Dedifferentiated amniotic fluid mesenchymal stem cell (primary cell): ENCODE measurements around the gene DHTKD1.
"Not testable (repeated sequence)": the region's sequence is repeated elsewhere in the genome, so short reads cannot be mapped to it uniquely, and the experiment has no call there.

ENCODE experiments used
- DNase-seq: peaks from one replicate; pipeline ENCODE4 v3.0.0-alpha.2; 2016; ENCODE audit errors: extremely low spot score

The DHTKD1 gene

DNA sequence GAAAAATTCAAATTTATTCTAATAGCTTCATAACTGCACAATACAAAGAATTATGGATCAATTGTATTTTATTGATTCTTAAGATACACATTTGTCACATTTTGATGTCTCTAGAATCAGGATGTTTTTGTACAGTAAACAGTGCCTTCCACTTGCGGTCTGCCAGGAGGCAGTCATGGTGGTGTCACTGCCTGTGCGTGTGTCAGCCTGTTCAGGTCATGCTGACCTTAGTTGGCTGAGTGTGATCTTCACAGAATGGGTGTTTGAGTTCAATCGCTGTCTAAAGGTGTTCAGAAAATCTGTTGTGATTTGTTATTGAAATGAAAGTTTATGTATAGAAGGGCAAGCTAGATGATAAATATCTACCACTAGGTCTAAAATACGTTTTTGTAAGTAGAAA lies 81.4 kb downstream of the DHTKD1 start:
- no peak for DNase-seq

DNA sequence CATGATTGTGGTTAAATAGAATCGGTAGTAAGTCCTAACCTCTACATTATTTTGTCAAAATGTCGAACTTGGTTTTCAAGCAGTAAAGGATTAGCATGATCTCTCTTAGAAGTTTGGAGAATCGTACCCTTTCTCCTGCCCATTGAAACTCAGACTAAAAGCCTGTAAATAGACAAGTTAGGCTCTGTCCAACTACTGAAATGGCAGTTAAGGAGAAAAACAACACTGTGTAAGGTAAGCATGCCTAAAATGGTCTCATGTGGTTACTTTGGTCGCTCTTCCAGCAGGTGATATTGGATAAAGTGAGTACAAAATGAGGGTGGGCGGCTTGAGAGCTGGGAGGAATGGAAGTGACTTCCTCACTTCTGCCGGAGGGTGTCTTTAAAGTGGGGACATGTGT lies 85.8 kb downstream of the DHTKD1 start:
- DNase-seq, result no peak

DNA sequence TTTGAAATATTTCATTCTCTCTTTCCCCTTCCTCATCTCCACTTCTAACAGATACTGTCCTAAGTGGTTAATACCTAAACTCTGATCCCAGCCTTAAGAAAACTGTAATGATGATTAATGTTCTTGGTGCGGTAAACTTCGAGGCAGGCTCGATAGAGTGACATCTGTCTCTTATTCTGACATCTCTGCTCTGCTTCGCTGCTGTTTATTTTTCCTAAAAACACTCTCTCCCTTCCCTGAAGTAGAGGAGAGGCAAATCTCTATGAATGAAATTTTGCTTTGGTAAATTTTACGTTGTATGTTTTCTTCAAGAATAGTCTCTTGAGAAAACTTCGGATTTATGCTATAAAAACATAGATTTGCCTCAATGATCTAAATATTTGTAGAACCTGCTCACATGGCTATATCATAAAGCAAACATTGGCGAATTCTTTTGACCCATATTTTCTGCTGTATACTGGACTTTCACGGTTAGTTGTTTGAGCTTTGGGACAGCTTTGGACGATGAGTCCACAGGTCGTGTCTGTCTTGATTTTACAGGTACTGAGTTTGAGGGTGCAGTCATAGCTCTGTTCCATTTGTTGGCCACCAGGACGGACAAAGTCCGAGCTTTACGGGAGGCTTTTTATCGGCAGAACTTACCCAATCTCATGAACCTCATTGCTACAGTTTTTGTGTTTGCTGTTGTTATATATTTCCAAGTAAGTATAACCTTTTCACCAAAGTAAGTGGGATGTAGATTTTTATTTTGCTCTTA lies 87.8 kb downstream of the DHTKD1 start:
- no peak for DNase-seq

DNA sequence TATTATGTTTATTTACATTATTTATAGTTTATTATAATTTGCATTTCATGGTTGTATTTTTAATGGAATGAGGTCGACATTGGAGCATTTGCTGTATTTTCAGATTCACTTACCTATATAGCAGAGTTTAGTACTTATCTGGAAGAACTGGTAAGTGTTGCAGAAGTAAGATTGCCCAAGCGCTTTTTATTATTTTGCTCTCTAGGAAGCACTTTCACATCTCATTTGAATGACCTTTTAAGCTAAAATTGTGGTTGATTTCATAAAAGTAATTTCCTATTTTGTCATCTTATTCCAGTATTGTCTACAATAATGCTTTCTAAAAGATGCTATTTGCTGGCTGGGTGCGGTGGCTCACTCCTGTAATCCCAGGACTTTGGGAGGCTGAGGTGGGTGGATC lies 89.4 kb downstream of the DHTKD1 start:
- no peak for DNase-seq

DNA sequence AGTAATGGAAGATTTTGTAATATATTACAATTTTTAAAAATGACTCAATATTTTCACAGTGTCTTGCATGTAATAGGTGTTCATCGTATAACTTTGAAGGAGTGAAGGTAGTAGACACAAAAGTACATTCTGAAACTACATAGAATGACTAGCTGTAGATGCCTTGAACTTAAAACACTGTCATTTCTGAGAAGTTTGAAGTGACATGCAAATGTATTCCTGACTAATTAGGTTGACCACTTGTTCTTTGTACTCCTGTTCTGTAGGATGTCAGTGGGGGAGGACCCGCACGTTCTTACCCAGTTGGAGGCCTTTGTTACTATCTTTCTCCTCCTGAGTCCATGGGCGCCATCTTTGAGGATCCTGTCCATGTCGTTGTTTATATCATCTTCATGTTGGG lies 91.9 kb downstream of the DHTKD1 start:
- no peak for DNase-seq

DNA sequence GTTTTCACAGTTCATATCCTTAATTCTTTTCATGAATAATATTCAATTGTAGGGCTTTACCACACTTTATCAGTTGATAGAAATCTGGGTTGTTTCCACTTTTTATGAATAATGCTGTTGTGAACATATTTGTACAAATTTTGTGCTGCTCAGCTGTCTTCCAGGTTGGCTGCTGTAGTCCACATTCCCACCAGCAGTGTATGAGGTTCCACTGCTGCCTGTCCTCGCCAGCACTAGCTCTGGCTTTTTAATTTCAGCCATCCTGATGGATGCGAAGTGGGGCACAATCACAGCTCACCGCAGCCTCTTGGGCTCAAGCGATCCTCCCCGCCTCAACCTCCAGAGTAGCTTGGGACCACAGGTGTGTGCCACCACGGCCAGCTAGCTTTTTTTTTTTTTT lies 94.2 kb downstream of the DHTKD1 start:
- DNase-seq, result no peak

DNA sequence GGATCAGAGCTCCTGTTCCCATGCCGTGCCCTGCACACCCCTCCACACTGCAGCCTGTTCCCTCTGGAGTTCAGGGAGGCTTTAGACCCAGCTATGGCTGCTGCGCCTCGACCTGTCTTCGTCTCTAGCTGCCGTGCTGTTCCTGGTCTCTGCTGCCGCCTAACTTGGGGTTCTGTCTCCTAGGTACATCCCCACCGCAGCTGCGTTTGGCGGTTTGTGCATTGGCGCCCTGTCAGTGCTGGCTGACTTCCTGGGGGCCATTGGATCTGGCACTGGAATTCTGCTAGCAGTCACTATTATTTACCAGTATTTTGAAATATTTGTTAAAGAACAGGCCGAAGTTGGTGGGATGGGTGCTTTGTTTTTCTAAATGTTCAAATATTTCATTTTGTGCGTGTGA lies 95.3 kb downstream of the DHTKD1 start:
- DNase-seq, result no peak

DNA sequence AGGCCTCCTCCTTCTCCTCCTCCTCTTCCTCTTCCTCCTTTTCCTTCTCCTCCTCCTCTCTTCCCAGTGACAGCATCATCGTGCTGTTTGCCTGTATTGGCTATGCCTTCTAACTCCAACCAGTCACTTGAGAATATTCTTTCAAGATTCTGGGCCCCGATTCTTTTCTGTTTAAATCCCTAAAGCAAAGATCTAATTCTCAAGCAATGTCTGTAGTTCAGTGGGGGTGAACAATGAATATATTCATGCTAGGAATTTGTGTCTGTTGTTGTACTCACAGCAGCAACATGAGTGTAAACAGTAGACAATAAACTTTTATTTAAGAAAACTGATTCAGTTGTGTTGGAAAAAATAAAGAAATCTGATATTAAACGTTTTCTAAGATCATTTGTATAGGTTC lies 96.3 kb downstream of the DHTKD1 start:
- DNase-seq, result no peak

DNA sequence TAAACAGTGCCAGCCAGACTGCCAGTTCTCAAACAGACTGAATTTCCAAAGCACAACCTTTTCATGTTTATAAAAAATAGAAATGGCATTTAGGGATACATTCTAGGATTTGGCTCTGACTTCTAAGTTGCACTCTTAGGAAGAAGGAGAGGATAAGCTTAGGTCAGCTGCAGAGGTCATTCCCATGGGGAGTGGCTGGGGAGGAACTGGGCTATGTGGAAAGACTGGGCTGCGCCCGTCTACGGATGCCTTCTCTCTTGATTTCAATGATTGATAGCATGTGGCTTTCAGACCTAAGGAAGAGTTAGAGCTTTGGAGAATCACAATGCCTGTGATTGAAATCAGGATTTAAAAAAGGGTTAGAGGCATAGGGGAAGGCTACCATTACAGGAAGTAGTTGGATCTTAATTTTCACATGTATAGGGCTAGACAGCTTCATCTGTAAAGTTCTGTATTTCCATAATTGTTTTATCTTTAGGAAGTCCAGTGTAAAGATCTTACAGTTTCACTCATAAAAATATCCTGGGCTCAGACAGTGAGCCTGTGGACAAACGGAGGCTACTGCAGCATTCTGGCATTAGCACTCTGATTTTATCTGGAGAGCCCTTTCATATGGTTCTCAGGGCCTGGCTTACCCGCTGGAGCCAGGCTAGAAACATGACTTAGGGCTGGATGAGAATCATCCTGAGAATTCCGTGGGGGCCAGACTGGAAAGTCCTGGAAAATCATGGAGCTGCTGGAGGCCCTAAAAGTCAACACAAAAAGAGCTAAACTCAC lies 97.4 kb downstream of the DHTKD1 start:
- no peak for DNase-seq

DNA sequence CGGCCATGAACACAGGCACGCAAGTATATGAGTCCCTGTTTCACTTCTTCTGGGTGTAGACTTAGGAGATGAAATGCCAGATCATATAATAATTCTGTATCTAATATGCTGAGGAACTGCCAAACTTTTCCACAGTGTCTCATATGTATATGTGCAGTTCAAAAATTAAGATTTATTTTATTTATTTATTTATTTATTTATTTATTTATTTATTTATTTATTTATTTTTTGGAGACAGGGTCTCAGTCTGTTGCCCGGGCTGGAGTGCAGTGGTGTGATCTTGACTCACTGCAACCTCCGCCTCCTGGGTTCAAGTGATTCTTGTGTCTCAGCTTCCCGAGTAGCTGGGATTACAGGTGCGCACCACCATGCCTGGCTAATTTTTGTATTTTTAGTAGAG lies 102.8 kb downstream of the DHTKD1 start:
- not testable (repeated sequence) for DNase-seq
